HG03045 (cell line): ENCODE measurements around the gene SYNJ2.

Experiments used
- ATAC-seq: cut with Tn5 transposase; IDR thresholded peaks from one replicate; pipeline ENCODE4 v1.9.1; 2021; ENCODE audit warnings: mild to moderate bottlenecking, moderate library complexity; ENCODE audit not compliant: unreplicated experiment

The SYNJ2 gene

DNA sequence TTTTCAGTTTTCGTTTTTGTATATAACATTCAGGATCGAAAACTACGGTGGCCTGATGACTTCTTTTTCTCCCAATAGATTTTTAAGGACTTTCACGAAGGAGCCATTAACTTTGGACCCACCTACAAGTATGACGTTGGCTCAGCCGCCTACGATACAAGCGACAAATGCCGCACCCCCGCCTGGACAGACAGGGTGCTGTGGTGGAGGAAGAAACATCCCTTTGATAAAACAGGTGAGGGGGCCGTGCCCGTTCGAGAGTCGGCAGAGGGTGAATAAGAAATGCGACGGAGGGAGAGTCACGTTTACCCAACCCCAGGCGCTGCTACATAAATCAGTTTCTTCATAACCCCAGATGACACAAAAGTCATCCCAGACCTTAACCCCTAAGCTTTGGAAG is 94.9 kb downstream of the SYNJ2 start:
- ATAC-seq, result no peak

DNA sequence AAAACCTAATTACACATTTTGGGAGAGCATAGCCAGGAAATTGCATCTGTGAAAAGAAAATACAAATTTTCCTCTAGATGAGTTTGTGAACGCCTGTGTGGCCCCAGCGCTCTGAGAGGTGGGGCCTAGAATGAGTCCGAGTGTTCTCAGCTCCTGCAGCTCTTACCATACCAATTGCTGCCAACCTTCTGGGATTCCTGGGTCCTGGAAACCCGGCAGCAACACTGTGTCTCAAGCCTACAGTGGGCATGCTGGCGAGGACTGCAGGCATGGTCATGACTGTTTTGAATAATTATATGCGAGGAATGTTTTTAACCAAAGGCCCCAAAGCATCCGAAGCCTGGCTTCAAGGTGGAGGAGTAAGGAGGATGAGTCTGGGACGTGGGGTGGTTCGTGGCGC is 96.0 kb downstream of the SYNJ2 start:
- ATAC-seq, result no peak

DNA sequence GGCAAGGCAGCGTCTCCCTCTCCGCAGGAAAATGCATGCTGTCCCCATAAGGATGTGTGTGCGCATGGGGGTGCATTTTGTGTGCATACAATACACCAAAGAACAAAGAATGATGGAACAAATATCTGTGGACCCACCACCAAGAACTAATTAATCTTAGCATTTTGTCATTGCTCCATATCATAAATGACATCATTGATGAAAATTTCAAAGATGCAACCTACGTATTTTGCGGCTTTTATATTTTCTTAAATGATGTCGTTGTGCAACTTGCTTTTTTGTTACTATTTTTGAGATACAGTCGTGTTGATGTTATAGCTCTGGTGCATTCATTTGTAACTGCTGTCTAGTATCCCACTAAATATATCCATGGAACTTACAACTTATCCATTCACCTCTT is 96.7 kb downstream of the SYNJ2 start:
- no peak for ATAC-seq

GRCh38 chr6:158080849-158081656 is 99.4 kb downstream of the SYNJ2 start:
- no peak for ATAC-seq

- ATAC-seq, result no peak
Measured at GRCh38 chr6:158081657-158081935, 99.9 kb downstream of the SYNJ2 start.

- ATAC-seq, result no peak
Measured at GRCh38 chr6:158083455-158084325, 102.0 kb downstream of the SYNJ2 start.

DNA sequence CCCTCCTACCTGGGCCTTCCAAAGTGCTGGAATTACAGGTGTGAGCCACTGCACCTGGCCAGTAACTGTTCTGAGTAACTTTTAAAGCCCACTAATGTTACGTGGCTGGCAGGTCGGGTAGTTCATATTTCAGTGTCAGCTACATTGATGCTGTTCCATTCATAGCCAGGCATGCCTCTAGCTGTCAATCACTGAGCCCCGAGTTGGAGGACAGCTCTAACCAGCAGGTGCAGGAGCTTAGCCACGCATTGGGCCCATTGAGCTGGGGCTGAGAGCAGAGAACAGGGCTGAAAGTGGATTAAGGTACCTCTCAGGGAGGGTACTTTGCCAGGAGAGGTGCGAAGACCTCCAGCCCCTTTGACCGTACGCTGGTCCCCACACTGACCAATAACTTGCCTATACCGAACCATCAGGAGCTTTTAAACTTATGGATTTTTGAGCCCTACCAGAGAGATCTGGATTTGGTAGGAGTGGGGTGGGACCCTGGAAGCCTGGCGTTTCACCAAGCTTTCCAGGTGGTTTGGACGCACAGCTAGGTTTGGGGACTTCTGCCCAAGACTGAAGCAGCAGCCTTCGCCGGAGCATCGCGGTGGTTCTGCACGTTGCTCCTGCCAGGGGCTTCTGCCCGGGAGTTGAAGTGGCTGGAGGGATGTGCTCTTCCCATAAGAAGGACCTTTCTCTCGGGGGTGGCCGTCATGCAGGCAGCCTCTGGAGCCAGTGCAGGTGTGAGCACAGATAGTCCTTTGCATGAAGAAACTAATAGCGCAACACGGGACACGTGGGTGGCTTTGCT is 103.8 kb downstream of the SYNJ2 start:
- no peak for ATAC-seq

GRCh38 chr6:158086054-158086503 is 104.4 kb downstream of the SYNJ2 start:
- ATAC-seq, result no peak

DNA sequence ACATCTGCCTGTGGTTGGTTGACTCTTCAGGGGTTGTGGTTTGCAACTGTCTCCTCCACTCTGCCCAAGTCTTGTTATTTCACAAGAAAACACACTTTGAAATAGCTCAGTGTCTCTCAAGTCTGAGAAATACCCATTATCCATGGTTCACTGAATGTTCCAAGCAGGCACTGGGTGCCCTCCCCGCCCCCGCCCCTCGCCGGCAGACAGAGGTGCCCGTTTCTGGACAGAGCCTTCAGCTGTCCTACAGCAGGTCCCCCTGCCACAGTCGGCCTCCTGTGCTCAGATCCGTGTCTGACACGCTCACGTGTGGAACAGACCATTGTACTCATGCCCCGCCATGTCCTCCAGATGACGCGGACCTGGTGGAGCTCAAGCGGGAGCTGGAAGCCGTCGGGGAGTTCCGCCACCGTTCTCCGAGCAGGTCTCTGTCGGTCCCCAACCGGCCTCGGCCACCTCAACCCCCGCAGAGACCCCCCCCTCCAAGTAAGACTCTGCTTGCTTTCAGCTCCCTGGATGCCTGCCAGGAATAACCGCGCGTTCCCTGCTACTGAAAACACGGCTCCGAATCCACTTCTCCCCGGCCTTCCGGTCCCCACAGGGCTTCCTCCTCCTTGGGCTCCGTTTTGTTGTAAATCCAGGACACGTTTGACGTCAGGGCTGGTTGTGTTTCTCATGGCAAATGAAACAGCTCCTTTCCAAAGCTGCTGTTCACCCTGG is 105.0 kb downstream of the SYNJ2 start:
- no peak for ATAC-seq

DNA sequence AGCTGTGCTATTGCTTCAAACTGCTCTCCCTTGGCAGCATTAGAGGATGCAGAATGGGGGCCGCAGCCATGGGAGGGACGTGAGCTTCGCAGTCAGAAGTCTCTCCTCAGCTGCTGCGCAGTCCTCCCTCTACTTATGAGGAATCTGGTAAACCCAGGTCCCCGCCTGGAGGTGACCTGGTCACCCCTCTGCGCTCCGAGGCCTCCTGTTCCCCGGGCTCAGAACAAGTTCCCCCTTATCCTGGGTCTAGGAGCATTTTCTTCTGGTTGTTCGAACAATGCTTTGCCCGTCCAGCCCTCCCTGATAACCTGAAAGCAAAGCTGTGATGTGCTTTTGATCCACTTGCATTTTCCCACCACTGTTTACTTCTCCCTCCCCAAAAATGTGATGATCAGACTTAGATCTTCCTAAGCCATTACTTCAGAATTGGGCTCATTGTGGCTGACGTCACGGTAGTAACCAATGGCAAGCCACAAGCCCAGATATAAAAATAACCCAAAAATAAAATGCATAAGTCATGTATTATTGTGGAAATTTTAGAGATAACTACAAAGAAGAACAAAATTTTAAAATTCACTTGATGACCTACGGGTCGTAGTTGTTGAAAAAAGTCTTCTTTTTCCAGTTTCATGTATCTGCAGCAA is 105.7 kb downstream of the SYNJ2 start:
- no peak for ATAC-seq

DNA sequence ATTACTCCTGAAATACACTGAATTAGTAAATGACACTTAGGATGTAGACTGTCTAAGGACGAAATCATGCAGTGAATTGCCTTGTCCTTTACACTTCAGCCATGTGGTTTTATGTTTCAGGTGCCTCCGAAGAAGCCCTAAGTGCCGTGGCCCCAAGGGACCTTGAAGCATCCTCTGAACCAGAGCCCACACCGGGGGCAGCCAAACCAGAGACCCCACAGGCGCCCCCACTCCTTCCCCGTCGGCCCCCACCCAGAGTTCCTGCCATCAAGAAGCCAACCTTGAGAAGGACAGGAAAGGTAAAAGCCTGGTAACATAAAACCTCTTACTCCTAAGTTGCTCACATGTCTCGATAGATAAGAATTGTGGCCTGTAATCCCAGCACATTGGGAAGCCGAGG is 111.1 kb downstream of the SYNJ2 start:
- no peak for ATAC-seq

- ATAC-seq, result no peak
Measured at GRCh38 chr6:158095031-158095430, 113.4 kb downstream of the SYNJ2 start.

DNA sequence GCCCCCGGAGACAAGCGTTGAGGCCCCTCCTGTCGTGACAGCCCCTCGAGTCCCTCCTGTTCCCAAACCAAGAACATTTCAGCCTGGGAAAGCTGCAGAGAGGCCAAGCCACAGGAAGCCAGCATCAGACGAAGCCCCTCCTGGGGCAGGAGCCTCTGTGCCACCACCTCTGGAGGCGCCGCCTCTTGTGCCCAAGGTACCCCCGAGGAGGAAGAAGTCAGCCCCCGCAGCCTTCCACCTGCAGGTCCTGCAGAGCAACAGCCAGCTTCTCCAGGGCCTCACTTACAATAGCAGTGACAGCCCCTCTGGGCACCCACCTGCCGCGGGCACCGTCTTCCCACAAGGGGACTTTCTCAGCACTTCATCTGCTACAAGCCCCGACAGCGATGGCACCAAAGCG is 114.0 kb downstream of the SYNJ2 start:
- ATAC-seq, result no peak

- ATAC-seq, result no peak
Measured at GRCh38 chr6:158103228-158103627, 121.6 kb downstream of the SYNJ2 start.

GRCh38 chr6:158104696-158105095 is 123.0 kb downstream of the SYNJ2 start:
- ATAC-seq, result no peak

DNA sequence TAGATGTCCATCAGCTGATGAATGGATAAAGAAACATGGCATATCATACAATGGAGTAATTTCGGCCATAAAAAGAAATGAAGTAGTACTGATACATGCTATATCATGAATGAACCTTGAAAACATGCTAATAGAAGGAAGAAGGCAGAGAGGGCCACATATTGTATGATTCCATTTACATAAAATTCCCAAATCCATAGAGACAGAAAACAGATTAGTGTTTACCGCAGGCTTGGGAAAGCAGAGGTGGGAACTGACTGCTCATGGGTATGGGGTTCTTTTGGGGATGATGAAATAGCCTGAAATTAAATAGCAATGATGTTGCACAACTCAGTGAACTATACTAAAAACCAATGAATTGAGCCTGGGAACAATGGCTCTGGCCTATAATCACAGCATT is 128.1 kb downstream of the SYNJ2 start:
- no peak for ATAC-seq

DNA sequence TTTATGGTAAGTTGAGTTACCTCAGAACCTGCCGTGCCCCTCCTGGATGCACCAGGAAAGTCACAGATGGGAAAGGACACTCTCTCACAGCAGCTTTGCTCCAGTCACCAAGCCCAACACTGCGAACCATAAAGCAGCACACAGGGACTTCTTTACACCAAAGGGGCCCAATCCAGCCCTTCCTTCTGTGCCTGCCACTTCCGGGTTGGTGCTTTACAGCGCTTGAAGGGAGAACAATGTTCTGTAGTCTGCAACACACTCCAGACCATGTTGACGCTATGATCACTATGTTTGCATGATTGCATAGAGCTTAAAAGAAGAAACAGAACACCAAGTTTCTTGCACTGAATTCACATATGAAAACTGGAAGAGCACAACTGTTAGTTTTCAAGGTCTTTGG is 129.3 kb downstream of the SYNJ2 start:
- ATAC-seq, result no peak

DNA sequence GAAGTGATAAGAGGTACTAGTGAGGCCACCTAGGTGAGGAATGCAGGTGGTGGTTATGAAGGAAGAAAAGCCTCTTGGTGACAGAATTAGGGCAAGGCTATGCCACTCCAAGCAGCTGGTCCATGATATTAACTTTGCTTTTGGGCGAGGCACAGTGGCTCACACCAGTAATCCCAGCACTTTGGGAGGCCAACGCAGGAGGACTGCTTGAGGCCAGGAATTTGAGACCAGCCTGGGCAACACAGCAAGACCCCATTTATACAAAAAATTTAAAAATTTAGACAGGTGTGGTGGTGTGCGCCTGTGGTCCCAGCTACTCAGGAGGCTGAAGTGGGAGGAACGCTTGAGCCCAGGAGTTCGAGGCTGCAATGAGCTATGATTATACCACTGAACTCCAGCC is 130.3 kb downstream of the SYNJ2 start:
- ATAC-seq, result no peak

DNA sequence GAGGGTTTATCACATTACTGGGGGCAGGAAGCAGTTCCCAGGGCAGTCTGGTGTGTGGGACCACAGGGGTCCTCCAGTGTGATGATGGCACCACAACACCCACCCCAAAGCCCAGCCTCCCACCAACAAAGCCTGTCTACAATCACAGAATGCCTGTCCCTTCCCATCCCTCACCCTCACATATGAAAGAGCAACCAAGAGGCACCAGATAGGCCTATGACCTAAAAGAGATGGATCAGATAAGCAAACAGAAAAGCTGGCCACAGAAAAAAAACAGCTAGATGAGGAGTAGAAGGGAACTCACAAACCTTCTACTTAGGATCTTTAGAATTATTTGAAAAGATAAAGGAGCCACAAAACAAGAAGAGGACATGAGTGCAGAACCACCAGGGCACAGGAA is 132.1 kb downstream of the SYNJ2 start:
- ATAC-seq, result no peak

GRCh38 chr6:158115102-158115501 is 133.4 kb downstream of the SYNJ2 start:
- ATAC-seq, result no peak
